ENCODE measurements around the gene PIM1.
"Not testable (repeated sequence)": the region's sequence is repeated elsewhere in the genome, so short reads cannot be mapped to it uniquely, and the experiment has no call there.

DNA sequence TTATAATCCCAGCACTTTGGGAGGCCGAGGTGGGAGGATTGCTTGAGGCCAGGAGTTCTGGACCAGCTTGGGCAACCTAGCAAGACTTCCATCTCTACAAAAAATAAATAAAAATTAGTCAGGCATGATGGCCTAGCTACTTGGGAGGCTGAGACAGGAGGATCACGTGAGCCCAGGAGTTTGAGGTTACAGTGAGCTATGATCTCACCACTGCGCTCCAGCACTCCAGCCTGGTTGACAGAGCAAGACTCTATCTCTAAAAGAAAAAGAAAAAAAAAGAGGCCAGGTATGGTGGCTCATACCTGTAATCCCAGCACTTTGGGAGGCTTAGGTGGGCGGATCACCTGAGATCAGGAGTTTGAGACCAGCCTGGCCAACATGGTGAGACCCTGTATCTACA lies 10.7 kb downstream of the PIM1 start:
- TF ChIP-seq, protein P1, sequence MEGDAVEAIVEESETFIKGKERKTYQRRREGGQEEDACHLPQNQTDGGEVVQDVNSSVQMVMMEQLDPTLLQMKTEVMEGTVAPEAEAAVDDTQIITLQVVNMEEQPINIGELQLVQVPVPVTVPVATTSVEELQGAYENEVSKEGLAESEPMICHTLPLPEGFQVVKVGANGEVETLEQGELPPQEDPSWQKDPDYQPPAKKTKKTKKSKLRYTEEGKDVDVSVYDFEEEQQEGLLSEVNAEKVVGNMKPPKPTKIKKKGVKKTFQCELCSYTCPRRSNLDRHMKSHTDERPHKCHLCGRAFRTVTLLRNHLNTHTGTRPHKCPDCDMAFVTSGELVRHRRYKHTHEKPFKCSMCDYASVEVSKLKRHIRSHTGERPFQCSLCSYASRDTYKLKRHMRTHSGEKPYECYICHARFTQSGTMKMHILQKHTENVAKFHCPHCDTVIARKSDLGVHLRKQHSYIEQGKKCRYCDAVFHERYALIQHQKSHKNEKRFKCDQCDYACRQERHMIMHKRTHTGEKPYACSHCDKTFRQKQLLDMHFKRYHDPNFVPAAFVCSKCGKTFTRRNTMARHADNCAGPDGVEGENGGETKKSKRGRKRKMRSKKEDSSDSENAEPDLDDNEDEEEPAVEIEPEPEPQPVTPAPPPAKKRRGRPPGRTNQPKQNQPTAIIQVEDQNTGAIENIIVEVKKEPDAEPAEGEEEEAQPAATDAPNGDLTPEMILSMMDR (IDR thresholded peaks at IDR 0.05; ENCODE audit: low read depth, low read length): not testable (repeated sequence)
- TF ChIP-seq POLR2A (IDR thresholded peaks at IDR 0.05; ENCODE audit: extremely low read depth, insufficient read length); MYC (IDR thresholded peaks at IDR 0.05; ENCODE audit: low read depth, low read length): not testable (repeated sequence)
